SU-DHL-6 (cell line): ENCODE data around the gene JMJD6.

Experiments
- CTCF ChIP-seq: fragments of 200-600 bp; sonication (generic); IDR thresholded peaks from one replicate; pipeline ENCODE4 v1.5.1; 2017; ENCODE audit warnings: antibody characterized with exemption, mild to moderate bottlenecking, low read length, moderate library complexity; ENCODE audit not compliant: insufficient read depth, poor library complexity, severe bottlenecking
- EZH2phosphoT487 ChIP-seq: fragments of 200-600 bp; sonication (generic), shearing (Covaris generic); conservative IDR thresholded peaks from 2 replicates; pipeline ENCODE4 v1.6.1; 2018; ENCODE audit warnings: mild to moderate bottlenecking, antibody characterized with exemption, low read length, moderate library complexity, mixed read lengths

DNA sequence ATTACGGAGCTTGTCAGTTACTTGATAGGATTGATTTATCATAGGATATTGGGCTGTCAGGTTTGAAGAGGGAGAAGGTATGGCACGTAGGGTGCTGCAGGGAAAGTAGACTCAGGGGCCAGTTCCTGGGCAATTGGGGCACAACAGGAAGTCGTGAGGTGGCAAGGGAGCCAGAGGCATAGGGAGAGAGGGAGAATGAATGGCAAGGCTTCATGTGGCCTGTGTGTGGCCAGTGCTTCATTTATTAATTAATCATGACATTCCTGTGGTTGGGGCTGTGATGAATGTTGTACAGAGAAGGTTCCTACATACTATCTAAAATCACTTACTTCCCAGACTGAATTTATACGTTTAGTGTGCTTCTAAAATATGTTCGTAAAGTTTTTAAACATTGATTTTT is 30.9 kb upstream of the JMJD6 start:
- TF ChIP-seq CTCF (no peak), EZH2phosphoT487 (no peak)
